NCI-H2107 treated with DMSO at 0.1 percent for 48 hours (cell line): ENCODE results near the gene GPN2.

Experiments used
- DNase-seq: peaks from one replicate; lab custom pipeline; 2025; ENCODE audit not compliant: unreplicated experiment; lab: John Stamatoyannopoulos, UW

GPN2 gene

DNA sequence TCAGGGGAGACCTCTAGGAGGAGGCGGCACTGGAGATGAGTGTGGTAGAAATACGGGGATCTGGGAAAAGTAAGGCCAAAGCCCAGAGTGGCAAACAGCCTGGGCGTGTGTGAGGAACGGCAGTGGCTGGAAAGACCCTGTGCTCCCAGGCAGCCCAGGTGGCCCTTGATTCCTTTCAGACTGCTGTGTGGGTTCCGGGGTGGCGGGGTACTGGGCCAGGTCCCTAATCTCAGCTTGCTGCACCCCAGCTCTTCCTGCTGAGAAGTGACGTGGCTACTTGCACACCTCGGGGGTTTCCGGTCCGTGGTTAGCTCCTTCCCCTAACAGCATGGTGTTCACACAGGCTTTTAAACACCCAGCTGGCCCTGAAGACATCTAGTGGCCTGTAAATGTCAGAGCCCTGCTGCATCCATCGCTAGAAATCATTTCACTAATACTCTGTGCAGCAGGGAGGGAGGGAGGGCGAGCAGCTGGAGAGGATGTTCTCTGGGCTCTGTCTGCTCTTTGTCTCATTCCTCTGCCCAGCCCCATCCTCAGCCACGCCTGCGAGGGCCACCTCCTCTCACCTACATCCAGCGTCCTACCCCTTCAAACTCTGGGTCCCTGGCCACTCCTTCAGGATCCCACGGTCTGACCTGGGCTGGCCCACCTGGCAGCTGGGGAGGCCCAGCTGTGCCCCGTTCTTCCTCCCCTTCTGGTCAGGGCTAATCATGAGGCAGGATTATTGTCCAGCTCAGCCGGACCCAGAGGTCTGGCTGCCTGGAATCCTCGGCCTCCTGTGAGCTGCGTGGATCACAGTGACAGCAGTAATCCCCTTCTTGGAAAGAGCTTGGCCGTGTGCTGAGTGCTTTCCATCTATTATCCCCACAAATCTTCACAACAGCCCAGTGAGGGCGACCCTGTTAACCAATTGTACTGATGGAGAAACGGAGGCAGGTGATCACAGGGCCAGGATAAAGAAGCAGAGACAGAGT lies 56.4 kb downstream of the GPN2 start:
- DNase-seq: no peak

DNA sequence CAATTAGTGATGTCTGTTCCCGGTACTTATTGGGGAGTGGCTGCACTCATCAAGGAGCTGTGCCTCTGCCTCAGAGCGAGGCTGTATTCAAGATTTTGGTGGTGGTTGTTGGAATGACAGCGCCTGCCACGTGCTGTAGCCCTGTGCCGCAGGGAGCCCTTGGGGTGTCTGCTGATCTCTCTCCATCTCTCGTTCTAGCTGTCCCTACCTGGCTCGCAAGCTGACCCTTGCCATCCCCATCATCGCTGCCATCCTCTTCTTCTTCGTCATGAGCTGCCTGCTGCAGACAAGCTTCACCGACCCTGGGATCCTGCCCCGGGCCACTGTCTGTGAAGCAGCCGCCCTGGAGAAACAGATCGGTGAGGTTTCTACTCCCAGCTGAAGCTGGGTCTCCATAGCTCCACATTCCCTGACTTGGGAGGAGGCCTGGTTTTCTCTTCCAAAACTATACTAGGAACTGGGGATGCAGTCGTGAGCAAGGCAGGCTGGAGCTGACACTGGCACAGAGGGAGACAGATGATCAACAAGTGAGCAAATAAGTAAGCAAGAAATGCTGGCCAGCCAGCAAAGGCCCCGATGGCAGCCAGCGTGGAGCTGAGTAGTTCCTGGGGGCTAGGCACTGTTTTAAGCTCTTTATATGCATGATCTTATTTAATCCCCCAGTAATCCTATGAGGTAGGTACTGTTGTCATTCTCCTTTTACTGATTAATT lies 57.7 kb downstream of the GPN2 start:
- DNase-seq: no peak

DNA sequence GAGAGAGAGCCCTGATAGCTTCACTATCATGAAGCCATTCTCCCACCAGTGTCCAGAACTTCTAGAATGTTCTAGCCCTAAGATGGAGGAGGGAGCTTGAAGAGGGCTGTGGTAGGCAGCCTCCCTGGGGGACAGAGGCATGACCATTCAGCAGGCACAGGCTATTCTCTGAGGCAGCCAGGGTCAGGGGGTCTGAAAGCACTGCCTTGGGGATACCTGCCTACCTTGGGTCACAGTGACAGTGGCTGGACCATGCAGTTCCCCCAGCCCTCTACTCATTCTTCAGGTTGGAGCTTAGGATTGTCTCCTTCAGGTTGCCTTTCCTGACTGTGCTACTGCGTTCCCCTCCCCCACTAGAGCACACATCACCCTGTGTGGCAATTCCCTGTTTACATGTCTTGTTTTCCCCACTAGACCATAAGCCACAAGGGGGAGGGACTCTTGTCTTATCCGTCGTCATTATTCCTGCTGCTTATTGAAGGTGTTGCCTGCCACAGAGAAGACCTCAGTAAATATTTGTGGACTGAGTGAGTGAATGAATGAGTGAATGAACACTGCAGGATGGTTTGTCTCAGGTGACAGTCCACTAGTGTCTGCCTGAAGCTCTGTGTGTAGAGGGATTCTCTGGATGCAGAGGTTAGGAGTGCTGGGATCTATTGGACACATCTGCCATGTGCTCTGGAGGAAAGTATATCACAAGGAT lies 58.4 kb downstream of the GPN2 start:
- DNase-seq: peak; percentile 9

- no peak for DNase-seq
Observed at GRCh38 chr1:26831059-26831458, 59.0 kb downstream of the GPN2 start.

GRCh38 chr1:26829184-26829911 lies 60.7 kb downstream of the GPN2 start:
- no peak for DNase-seq

DNA sequence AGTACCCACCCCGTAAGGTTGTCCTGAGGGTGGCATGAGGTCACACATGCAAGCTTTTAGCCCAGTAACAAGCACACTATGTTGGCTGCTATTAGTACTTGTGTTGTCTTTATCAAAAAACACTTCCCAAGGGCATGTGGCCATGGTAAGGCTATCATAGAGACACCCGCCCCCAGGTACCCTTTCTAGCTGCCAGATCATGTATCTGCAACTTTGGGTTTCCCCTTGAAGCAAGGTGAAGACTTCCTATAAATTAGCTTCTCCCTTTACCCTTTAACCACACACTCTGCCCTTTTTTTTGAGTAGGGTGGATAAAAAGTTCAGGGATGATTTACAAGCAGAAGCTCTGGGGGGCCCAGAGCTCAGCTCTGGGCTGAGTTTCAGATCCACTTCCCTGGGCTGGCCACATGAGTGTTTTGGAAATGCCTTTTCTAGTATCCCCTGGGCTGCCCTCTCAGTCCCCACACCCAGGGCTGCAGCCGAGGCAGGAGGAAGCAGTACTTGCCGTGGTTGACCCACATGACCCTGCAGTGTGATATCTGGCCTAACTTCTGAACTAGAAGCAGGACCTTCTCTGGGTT lies 61.6 kb downstream of the GPN2 start:
- DNase-seq: no peak

GRCh38 chr1:26827663-26828062 lies 62.4 kb downstream of the GPN2 start:
- no peak for DNase-seq

- DNase-seq: no peak
Observed at GRCh38 chr1:26827106-26827604, 62.9 kb downstream of the GPN2 start.

DNA sequence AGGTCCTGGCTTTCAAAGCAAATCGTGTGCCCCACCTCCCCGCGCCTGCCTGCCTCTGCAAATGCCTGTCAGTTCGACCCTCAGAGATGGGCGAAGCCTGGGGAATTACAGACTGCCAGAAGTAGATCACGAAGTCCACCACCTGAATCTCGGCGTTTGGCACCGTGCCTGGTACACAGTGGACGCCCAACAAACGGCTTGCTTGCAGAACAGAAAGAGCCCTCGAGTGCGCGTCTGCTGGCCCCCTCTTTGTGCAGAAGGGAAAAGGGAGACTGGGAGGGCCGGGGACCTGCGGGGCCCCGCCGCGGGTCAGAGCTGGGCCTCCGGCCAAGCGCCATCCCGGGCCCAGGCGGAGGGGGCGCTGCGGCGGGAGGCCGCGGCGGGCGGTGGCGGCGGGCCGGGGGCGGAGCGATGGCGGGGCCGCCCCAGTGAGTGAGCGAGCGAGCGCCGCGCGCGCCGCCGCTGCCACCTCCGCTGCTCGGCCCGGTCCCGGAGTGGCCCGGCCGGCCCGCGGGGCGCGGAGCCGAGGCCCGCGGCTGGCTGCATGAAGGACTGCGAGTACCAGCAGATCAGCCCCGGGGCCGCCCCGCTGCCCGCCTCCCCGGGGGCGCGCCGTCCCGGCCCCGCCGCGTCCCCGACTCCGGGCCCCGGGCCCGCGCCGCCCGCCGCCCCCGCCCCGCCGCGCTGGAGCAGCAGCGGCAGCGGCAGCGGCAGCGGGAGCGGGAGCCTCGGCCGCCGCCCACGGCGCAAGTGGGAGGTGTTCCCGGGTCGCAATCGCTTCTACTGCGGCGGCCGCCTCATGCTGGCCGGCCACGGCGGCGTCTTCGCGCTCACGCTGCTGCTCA lies 63.6 kb downstream of the GPN2 start, which contains the start of gene ZDHHC18:
Gene ZDHHC18, plus strand, starts transcription at position 428 of the 845 bp plus-strand sequence. Its CDS starts 117 bp downstream, at position 545.
- peak; percentile 12 for DNase-seq
